Liver (tissue), 9 donors: Measurements from ENCODE around the gene BACH2. TPM values are rescaled to one million over a fixed set of nuclear protein-coding genes. Genes with fewer than 3 reads are reported as not detected.

Experiments
- DNase-seq: peaks from one replicate; pipeline ENCODE4 v3.0.0-alpha.2; 2017; ENCODE audit warnings: low spot score
- H3K27ac ChIP-seq, 2 donors: one replicate each; pipeline ENCODE4 v1.7.0; 2013; ENCODE audit warnings: inconsistent platforms in 2 of 2, low read length in 2 of 2, control low read depth in 1 of 2, low read depth in 1 of 2, mild to moderate bottlenecking in 1 of 2
- H3K27me3 ChIP-seq, 4 donors: one replicate each; pipeline versions ENCODE4 v1.6.1 to v1.7.0; 2013; ENCODE audit warnings: low read length in 3 of 4, inconsistent platforms in 1 of 4, mild to moderate bottlenecking in 1 of 4, moderate library complexity in 1 of 4; ENCODE audit not compliant: control insufficient read depth in 4 of 4, insufficient read depth in 4 of 4
- H3K36me3 ChIP-seq, 4 donors: one replicate each; pipeline versions ENCODE4 v1.6.1 to v1.7.0; 2013; ENCODE audit warnings: low read length in 3 of 4, mild to moderate bottlenecking in 3 of 4, low read depth in 1 of 4, moderate library complexity in 1 of 4; ENCODE audit not compliant: control insufficient read depth in 4 of 4, insufficient read depth in 3 of 4
- H3K4me1 ChIP-seq, 4 donors: one replicate each; pipeline versions ENCODE4 v1.6.1 to v1.7.0; 2013; ENCODE audit warnings: low read length in 3 of 4, mild to moderate bottlenecking in 3 of 4, moderate library complexity in 1 of 4; ENCODE audit not compliant: control insufficient read depth in 4 of 4, insufficient read depth in 4 of 4
- H3K4me3 ChIP-seq, 3 donors: one replicate each; pipeline versions ENCODE4 v1.6.1 to v1.7.0; 2013; ENCODE audit warnings: low read length in 3 of 3, control low read depth in 1 of 3, low read depth in 1 of 3, mild to moderate bottlenecking in 1 of 3
- H3K9ac ChIP-seq, 2 donors: one replicate each; pipeline ENCODE4 v1.7.0; 2013; ENCODE audit warnings: low read length in 2 of 2, mild to moderate bottlenecking in 2 of 2, moderate library complexity in 2 of 2, control low read depth in 1 of 2, low read depth in 1 of 2
- H3K9me3 ChIP-seq, 4 donors: one replicate each; pipeline versions ENCODE4 v1.6.1 to v1.7.0; 2013; ENCODE audit warnings: low read length in 3 of 4; ENCODE audit not compliant: control insufficient read depth in 4 of 4
- EGR1 ChIP-seq, 2 donors: IDR thresholded peaks; 2 replicates each; pipeline ENCODE4 v1.6.1; 2016 to 2018; ENCODE audit warnings: antibody characterized with exemption in 2 of 2, low read depth in 2 of 2
- FOXA1 ChIP-seq: IDR thresholded peaks from 2 replicates; pipeline ENCODE4 v1.6.1; 2016; ENCODE audit warnings: antibody characterized with exemption
- FOXA2 ChIP-seq: IDR thresholded peaks from 2 replicates; pipeline ENCODE4 v1.6.1; 2016; ENCODE audit warnings: antibody characterized with exemption
- GABPA ChIP-seq, 2 donors: IDR thresholded peaks in 1 of 2; conservative IDR thresholded peaks in 1 of 2; 2 replicates each; pipeline ENCODE4 v1.6.1; 2016; ENCODE audit warnings: antibody characterized with exemption in 2 of 2, mild to moderate bottlenecking in 1 of 2, moderate library complexity in 1 of 2
- HNF4G ChIP-seq: IDR thresholded peaks from 2 replicates; pipeline ENCODE4 v1.6.1; 2016; ENCODE audit warnings: antibody characterized with exemption
- JUND ChIP-seq, 2 donors: IDR thresholded peaks; 2 replicates each; pipeline ENCODE4 v1.6.1; 2016; ENCODE audit warnings: antibody characterized with exemption in 2 of 2
- MAX ChIP-seq: IDR thresholded peaks from 2 replicates; pipeline ENCODE4 v1.6.1; 2016; ENCODE audit warnings: antibody characterized with exemption
- NR2F2 ChIP-seq: IDR thresholded peaks from 2 replicates; pipeline ENCODE4 v1.6.1; 2016; ENCODE audit warnings: antibody characterized with exemption
- RAD21 ChIP-seq, 2 donors: IDR thresholded peaks; 2 replicates each; pipeline ENCODE4 v1.6.1; 2016; ENCODE audit warnings: antibody characterized with exemption in 2 of 2, mild to moderate bottlenecking in 2 of 2
- RXRA ChIP-seq, 2 donors: IDR thresholded peaks; 2 replicates each; pipeline ENCODE4 v1.6.1; 2017 to 2018; ENCODE audit warnings: antibody characterized with exemption in 2 of 2, mild to moderate bottlenecking in 1 of 2
- SP1 ChIP-seq: IDR thresholded peaks from 2 replicates; pipeline ENCODE4 v1.6.1; 2018; ENCODE audit warnings: antibody characterized with exemption, mild to moderate bottlenecking
- TAF1 ChIP-seq: conservative IDR thresholded peaks from 2 replicates; pipeline ENCODE4 v1.6.1; 2016; ENCODE audit warnings: antibody characterized with exemption, mild to moderate bottlenecking
- YY1 ChIP-seq: IDR thresholded peaks from 2 replicates; pipeline ENCODE4 v1.6.1; 2016; ENCODE audit warnings: antibody characterized with exemption, mild to moderate bottlenecking
- WGBS: extraction: QIAGEN DNeasy Blood & Tissue Kit; methylation state at CpG from one replicate; pipeline ENCODE4 v1.1.7; 2013; 5-methylcytosine and 5-hydroxymethylcytosine counted together
- polyA plus RNA-seq, 2 donors: library from polyadenylated mRNA; stranded (reverse) in 1 of 2; unstranded in 1 of 2; fragments of 200-250 nt in 1 of 2; fragments of >200 nt in 1 of 2; fragmentation: Nextera tagmentation in 1 of 2; extraction: Ambion mirVana in 1 of 2; gene quantifications; one replicate each; pipeline versions ENCODE4 v1.2.1 to v1.2.3, GENCODE V29; 2013 to 2015
- total RNA-seq, 2 donors: library from RNA; depleted of rRNA; stranded (reverse); fragments of >200 nt; gene quantifications; one replicate each; pipeline ENCODE4 v1.2.3, GENCODE V29; 2014
- TF ChIP-seq, protein P1 (sequence below): IDR thresholded peaks from 2 replicates; pipeline ENCODE4 v1.6.1; 2016; ENCODE audit warnings: antibody characterized with exemption
- TF ChIP-seq, protein P2 (sequence below): IDR thresholded peaks from 2 replicates; pipeline ENCODE4 v1.6.1; 2016; ENCODE audit warnings: antibody characterized with exemption, mild to moderate bottlenecking
- TF ChIP-seq, protein P3 (sequence below): IDR thresholded peaks from 2 replicates; pipeline ENCODE4 v1.6.1; 2016; ENCODE audit warnings: antibody characterized with exemption
- donor health status: healthy.
- donor health status: healthy.
- donor health status: healthy.
- donor health status: healthy.
- donor health status: healthy.

BACH2 gene
- total and polyA plus RNA-seq, 4 donors = 1.9 to 3.7 (median 1.9) TPM

- Histone ChIP-seq H3K4me3 (no peak overlapping the region), H3K4me1 (no peaks in the 10 kb centered on the region), H3K36me3 (no peaks in the 10 kb centered on the region), H3K27ac (no peak overlapping the region), H3K9me3 (no peaks in the 10 kb centered on the region), H3K27me3 (no peaks in the 10 kb centered on the region), H3K9ac (no peak overlapping the region)
- no peak for TF ChIP-seq RXRA (IDR thresholded peaks at IDR 0.05)
- TF ChIP-seq YY1 = no peak
- TF ChIP-seq FOXA1 = no peak
- TF ChIP-seq GABPA (IDR thresholded peaks at IDR 0.05 in 1 of 2, conservative IDR thresholded peaks at IDR 0.05 in 1 of 2) = no peak
- TF ChIP-seq NR2F2 = no peak
- no peak for TF ChIP-seq RAD21 (IDR thresholded peaks at IDR 0.05)
- no peak for TF ChIP-seq JUND (IDR thresholded peaks at IDR 0.05)
- no peak for DNase-seq
- 77% methylated on average over 4 of the region's 4 CpGs for WGBS
These were observed 187.5 kb downstream of the BACH2 start for GRCh38 chr6:90109141-90109540.

DNA sequence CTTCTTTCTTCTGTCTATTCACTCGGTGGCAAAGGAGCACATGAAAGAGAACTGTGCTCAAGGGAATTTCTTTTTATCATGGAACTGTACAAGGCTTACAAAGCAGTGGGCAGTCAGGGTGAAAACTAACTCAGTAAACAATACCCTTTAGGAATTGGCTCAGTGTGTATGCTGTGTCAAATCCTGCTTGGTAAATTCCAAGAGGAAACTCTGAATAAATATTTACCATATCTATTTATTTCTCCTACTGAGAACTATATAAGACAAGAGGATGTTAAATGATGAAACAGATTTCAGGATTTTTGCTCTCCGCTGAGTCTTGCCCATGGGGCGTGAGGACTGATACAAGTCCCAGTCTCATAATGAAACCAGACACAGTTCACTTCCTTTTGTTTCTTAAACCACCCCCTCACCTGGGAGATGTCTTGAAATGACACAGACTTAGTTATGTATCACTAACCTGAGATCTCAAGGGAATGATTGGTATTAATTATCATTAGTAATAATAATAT, 188.8 kb downstream of the BACH2 start:
- no peak for DNase-seq
- no peaks in the 10 kb centered on the region for H3K36me3 ChIP-seq
- no peak overlapping the region for H3K27ac ChIP-seq
- no peaks in the 10 kb centered on the region for H3K27me3 ChIP-seq
- TF ChIP-seq TAF1 (no peak), NR2F2 (no peak), FOXA1 (no peak), EGR1 (IDR thresholded peaks at IDR 0.05; ENCODE audit: low read depth in 2 of 2) (no peak), HNF4G (no peak), JUND (IDR thresholded peaks at IDR 0.05) (no peak), FOXA2 (no peak), YY1 (no peak), SP1 (no peak), GABPA (IDR thresholded peaks at IDR 0.05 in 1 of 2, conservative IDR thresholded peaks at IDR 0.05 in 1 of 2) (no peak), MAX (no peak)
- TF ChIP-seq, protein P1, sequence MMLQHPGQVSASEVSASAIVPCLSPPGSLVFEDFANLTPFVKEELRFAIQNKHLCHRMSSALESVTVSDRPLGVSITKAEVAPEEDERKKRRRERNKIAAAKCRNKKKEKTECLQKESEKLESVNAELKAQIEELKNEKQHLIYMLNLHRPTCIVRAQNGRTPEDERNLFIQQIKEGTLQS = no peak
- TF ChIP-seq, protein P2, sequence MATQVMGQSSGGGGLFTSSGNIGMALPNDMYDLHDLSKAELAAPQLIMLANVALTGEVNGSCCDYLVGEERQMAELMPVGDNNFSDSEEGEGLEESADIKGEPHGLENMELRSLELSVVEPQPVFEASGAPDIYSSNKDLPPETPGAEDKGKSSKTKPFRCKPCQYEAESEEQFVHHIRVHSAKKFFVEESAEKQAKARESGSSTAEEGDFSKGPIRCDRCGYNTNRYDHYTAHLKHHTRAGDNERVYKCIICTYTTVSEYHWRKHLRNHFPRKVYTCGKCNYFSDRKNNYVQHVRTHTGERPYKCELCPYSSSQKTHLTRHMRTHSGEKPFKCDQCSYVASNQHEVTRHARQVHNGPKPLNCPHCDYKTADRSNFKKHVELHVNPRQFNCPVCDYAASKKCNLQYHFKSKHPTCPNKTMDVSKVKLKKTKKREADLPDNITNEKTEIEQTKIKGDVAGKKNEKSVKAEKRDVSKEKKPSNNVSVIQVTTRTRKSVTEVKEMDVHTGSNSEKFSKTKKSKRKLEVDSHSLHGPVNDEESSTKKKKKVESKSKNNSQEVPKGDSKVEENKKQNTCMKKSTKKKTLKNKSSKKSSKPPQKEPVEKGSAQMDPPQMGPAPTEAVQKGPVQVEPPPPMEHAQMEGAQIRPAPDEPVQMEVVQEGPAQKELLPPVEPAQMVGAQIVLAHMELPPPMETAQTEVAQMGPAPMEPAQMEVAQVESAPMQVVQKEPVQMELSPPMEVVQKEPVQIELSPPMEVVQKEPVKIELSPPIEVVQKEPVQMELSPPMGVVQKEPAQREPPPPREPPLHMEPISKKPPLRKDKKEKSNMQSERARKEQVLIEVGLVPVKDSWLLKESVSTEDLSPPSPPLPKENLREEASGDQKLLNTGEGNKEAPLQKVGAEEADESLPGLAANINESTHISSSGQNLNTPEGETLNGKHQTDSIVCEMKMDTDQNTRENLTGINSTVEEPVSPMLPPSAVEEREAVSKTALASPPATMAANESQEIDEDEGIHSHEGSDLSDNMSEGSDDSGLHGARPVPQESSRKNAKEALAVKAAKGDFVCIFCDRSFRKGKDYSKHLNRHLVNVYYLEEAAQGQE = no peak
- TF ChIP-seq, protein P3, sequence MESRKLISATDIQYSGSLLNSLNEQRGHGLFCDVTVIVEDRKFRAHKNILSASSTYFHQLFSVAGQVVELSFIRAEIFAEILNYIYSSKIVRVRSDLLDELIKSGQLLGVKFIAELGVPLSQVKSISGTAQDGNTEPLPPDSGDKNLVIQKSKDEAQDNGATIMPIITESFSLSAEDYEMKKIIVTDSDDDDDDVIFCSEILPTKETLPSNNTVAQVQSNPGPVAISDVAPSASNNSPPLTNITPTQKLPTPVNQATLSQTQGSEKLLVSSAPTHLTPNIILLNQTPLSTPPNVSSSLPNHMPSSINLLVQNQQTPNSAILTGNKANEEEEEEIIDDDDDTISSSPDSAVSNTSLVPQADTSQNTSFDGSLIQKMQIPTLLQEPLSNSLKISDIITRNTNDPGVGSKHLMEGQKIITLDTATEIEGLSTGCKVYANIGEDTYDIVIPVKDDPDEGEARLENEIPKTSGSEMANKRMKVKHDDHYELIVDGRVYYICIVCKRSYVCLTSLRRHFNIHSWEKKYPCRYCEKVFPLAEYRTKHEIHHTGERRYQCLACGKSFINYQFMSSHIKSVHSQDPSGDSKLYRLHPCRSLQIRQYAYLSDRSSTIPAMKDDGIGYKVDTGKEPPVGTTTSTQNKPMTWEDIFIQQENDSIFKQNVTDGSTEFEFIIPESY = no peak
- H3K9me3 ChIP-seq = no peaks in the 10 kb centered on the region
- no peaks in the 10 kb centered on the region for H3K4me1 ChIP-seq
- WGBS = 75% methylated on average over 3 of the region's 3 CpGs
- no peak overlapping the region for H3K9ac ChIP-seq
- H3K4me3 ChIP-seq = no peak overlapping the region
